Left lung (tissue), 10 donors: ENCODE data around the gene RFTN1. TPM values are rescaled to one million over a fixed set of nuclear protein-coding genes. Genes with fewer than 3 reads are reported as not detected.

Source experiments
- ATAC-seq: fragments of 200-7000 bp; cut with Tn5 transposase; one replicate; pipeline ENCODE4 v1.9.1; 2020; ENCODE audit warnings: moderate library complexity
- DNase-seq, 4 donors: peaks; one replicate each; pipeline ENCODE4 v3.0.0-alpha.2; 2013 to 2020
- H3K27ac ChIP-seq, 2 donors: fragments of 200-600 bp; sonication (generic) in 1 of 2; one replicate each; pipeline versions ENCODE4 v1.5.0 to v1.8.0; 2020 to 2021
- H3K27me3 ChIP-seq, 2 donors: fragments of 200-600 bp; sonication (generic) in 1 of 2; one replicate each; pipeline versions ENCODE4 v1.5.0 to v1.8.0; 2020 to 2021
- H3K36me3 ChIP-seq, 2 donors: fragments of 200-600 bp; sonication (generic) in 1 of 2; one replicate each; pipeline versions ENCODE4 v1.5.0 to v1.8.0; 2020 to 2021
- H3K4me1 ChIP-seq, 2 donors: fragments of 200-600 bp; one replicate each; pipeline ENCODE4 v1.8.0; 2021
- H3K4me3 ChIP-seq, 2 donors: fragments of 200-600 bp; sonication (generic) in 1 of 2; one replicate each; pipeline versions ENCODE4 v1.5.0 to v1.8.0; 2020 to 2021; ENCODE audit warnings: mild to moderate bottlenecking in 1 of 2
- H3K9me3 ChIP-seq, 2 donors: fragments of 200-600 bp; sonication (generic) in 1 of 2; one replicate each; pipeline versions ENCODE4 v1.5.0 to v1.8.0; 2020 to 2021
- intact Hi-C, 2 donors: fragments of 100-400 bp; cut with DNase I; formaldehyde crosslinking; loops; one replicate each; pipeline versions ENCODE4 v1.11.2 to v1.14.2; 2022
- polyA plus RNA-seq, 6 donors: library from polyadenylated mRNA; unstranded; fragments of 120-200 nt; gene quantifications; one replicate each; pipeline ENCODE4 v1.2.1, GENCODE V29; 2013; ENCODE audit not compliant: insufficient read length in 6 of 6
- total RNA-seq, 2 donors: library from RNA; stranded (reverse); fragmentation: NEBNext Ultra II Directional; extraction: Animal tissue kit (Norgen Biotek cat#: 25700); gene quantifications; one replicate each; pipeline ENCODE4 v1.2.1, GENCODE V29; 2021
- TF ChIP-seq, protein P1 (sequence below), 2 donors: fragments of 200-600 bp; sonication (generic) in 1 of 2; IDR thresholded peaks; one replicate each; pipeline versions ENCODE4 v1.5.0 to v1.8.0; 2021; ENCODE audit warnings: antibody characterized with exemption in 2 of 2
- donor health status: DM: no; HTN: yes; CAD: no.
- donor health status: DM: no; HTN: no; CAD: no.

Gene RFTN1
- total and polyA plus RNA-seq, 8 donors: 47.2 to 85.1 (median 67.6) TPM

DNA sequence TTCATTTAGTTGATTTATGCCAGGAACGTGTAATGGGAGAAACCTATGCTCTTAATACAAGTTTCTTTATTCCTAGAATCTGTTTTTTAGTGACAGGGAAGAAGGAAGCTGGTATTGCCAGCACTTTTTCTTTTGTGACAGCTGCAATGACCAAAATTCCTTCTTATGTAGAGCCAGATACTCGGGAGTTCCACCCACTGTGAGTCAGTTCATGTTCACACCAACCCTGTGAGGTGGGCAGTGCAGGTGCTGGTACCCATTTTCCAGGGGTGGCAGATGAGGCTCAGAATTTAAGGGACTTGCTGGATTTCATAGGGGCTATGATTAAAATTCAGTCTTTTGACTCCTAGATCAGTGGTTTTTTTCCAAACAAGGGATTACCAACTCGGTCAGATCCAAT lies 213.8 kb downstream of the RFTN1 start:
- H3K27ac ChIP-seq: no peak overlapping the region
- intact Hi-C loops: no loop called here
- ATAC-seq: no peak

DNA sequence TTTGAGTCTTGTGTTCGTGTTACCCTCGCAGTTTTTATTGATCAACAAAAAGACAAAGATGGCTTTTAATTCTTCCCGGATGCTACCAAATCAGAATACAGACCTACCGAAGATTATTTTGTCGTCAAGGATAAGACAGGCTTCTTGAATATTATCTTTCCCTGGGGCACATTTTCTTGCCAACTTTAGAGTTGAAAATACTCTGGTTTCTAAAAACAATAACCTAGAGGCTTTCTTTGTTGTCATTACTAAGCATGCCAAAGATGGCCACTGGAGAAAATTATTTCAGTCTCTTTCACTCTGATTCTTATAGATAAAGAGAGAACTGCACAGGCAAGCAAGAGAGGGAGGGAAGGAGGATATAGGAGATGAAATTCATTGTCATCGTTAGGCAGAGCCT lies 214.6 kb downstream of the RFTN1 start:
- TF ChIP-seq, protein P1, sequence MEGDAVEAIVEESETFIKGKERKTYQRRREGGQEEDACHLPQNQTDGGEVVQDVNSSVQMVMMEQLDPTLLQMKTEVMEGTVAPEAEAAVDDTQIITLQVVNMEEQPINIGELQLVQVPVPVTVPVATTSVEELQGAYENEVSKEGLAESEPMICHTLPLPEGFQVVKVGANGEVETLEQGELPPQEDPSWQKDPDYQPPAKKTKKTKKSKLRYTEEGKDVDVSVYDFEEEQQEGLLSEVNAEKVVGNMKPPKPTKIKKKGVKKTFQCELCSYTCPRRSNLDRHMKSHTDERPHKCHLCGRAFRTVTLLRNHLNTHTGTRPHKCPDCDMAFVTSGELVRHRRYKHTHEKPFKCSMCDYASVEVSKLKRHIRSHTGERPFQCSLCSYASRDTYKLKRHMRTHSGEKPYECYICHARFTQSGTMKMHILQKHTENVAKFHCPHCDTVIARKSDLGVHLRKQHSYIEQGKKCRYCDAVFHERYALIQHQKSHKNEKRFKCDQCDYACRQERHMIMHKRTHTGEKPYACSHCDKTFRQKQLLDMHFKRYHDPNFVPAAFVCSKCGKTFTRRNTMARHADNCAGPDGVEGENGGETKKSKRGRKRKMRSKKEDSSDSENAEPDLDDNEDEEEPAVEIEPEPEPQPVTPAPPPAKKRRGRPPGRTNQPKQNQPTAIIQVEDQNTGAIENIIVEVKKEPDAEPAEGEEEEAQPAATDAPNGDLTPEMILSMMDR (IDR thresholded peaks at IDR 0.05): no peak
- H3K36me3 ChIP-seq: peaks cover 0 to 26% of the 10 kb centered on the region in 2 donors
- peaks cover 0 to under 1% of the 10 kb centered on the region in 2 donors for H3K9me3 ChIP-seq
- intact Hi-C loops: no loop called here
- DNase-seq: no peak
- H3K4me1 ChIP-seq: peaks cover 0 to 7% of the 10 kb centered on the region in 2 donors
- H3K27me3 ChIP-seq: no peaks in the 10 kb centered on the region
- H3K27ac ChIP-seq: no peak overlapping the region
- no peak for ATAC-seq
- H3K4me3 ChIP-seq: no peak overlapping the region

More for the DNA sequence above, 213.8 kb downstream of the RFTN1 start:
- no peaks in the 10 kb centered on the region for H3K27me3 ChIP-seq
- no peak for DNase-seq
- H3K36me3 ChIP-seq: peaks cover 0 to 27% of the 10 kb centered on the region in 2 donors
- no peak overlapping the region for H3K4me3 ChIP-seq
- TF ChIP-seq, protein P1 (IDR thresholded peaks at IDR 0.05): no peak
- peaks cover 0 to 7% of the 10 kb centered on the region in 2 donors for H3K4me1 ChIP-seq
- no peaks in the 10 kb centered on the region for H3K9me3 ChIP-seq

DNA sequence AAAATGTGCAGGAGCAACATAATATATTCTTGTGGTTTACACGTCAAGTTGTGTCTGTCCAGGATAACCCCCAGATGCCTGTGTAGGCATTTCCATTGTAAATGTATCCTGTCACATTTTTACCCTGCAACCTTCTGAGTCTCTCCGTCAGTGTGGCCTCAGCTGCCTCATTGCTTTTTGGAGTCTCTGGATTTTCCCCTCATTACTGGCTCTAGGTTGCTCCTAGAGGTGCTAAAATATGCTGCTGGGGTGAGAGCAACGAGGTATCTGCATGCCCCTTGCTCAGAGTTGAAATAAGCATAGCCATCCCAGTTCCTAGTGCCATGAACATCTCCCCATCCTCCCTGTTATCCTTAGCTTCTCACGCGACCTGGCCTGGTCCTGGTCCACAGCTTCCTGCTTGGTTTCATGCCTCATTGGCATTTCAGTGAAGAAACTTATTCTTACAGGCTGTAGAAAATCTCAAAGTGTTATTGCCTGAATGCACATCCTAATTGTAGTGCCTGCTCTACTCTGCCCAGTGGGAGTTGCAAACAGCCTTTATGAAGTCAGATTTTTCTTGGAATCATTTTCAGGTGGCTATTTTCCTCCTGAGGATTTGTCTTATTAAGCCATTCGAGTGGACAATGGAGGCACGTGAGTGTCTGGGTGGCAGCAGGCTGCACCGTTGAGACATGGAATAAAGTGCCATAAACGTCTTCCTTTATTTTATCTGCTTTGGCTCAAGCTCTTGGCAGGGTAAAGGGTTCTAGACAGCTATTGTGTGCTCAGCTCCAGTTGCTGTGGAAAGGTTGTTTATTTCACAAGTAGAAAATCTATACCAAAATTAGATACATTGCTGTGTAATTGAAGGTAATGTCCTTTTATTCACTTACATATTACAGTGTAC lies 215.3 kb downstream of the RFTN1 start:
- Histone ChIP-seq H3K9me3 (peaks cover 0 to 7% of the 10 kb centered on the region in 2 donors), H3K4me3 (no peak overlapping the region), H3K4me1 (peaks cover 0 to 7% of the 10 kb centered on the region in 2 donors), H3K36me3 (peaks cover 0 to 29% of the 10 kb centered on the region in 2 donors), H3K27me3 (no peaks in the 10 kb centered on the region), H3K27ac (no peak overlapping the region)
- DNase-seq (no peak), ATAC-seq (no peak)
- intact Hi-C loops: no loop called here
- TF ChIP-seq, protein P1 (IDR thresholded peaks at IDR 0.05): no peak

DNA sequence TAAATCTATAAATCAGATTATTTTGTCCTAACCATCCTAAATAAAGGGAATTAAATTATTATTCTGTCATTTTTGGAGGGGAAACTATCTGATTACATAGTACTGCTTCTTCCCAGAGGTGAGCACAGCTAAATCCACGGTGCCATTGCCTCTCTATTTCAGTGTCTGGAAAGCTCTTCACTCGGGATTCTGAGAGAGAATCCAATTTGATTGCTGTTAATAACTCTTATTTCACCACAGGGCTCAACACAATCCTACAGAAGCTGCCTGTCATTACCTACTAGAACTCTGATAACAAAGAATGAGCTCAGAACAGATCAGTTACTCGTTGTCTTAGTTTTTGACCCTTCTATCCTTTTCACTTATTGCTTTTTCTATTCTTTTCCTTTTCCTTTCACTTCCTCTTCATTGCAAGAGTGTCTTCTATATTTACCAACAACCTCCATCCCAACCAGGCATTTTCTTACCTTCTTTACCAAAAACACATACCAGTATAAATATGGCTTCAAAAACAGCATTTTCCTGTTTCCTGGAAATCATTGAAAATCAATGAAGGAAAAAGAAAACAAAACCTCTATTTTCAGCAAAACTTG lies 218.1 kb downstream of the RFTN1 start:
- no peak overlapping the region for H3K4me3 ChIP-seq
- no peak overlapping the region for H3K27ac ChIP-seq
- H3K36me3 ChIP-seq: peaks cover 0 to 29% of the 10 kb centered on the region in 2 donors
- H3K27me3 ChIP-seq: no peaks in the 10 kb centered on the region
- ATAC-seq (no peak), DNase-seq (no peak)
- TF ChIP-seq, protein P1 (IDR thresholded peaks at IDR 0.05): no peak
- H3K9me3 ChIP-seq: peaks cover 0 to 7% of the 10 kb centered on the region in 2 donors
- intact Hi-C loops: no loop called here
- H3K4me1 ChIP-seq: peaks cover 7 to 14% of the 10 kb centered on the region in 2 donors

DNA sequence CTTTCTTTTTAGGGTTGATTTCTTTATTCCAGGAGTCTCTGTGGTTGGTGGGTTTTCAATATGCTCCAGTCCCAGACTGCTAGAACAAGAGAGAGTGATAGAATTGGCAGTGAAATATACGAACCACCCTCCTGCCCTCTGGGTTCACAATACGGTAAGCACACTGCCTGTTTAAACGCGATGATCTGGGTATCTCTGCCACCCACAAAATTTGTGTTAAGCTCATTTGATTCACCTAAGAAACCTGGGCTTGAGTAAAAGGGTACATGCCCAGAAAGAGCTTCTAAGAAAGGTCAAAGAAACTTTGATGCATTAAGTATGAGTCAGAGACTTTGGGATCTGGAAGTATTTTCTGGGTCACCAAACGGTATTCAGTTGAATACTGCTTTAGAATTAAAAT lies 218.7 kb downstream of the RFTN1 start:
- peaks cover 0 to 7% of the 10 kb centered on the region in 2 donors for H3K9me3 ChIP-seq
- TF ChIP-seq, protein P1 (IDR thresholded peaks at IDR 0.05): no peak
- DNase-seq (no peak), ATAC-seq (no peak)
- H3K4me3 ChIP-seq: no peak overlapping the region
- no peaks in the 10 kb centered on the region for H3K27me3 ChIP-seq
- intact Hi-C loops: no loop called here
- peaks cover 0 to 29% of the 10 kb centered on the region in 2 donors for H3K36me3 ChIP-seq
- peaks cover 7 to 16% of the 10 kb centered on the region in 2 donors for H3K4me1 ChIP-seq
- H3K27ac ChIP-seq: no peak overlapping the region
